Mesenchymal stem cell (in vitro differentiated cells and primary cell): ENCODE measurements around the gene NT5DC3.

Source experiments
- DNase-seq: peaks from one replicate; pipeline ENCODE4 v3.0.0-alpha.2; 2013
- H2AFZ ChIP-seq: one replicate; pipeline ENCODE4 v1.6.1; 2013; ENCODE audit warnings: low read depth, mild to moderate bottlenecking, control low read depth, inconsistent platforms, low read length, moderate library complexity
- H2AK5ac ChIP-seq: 2 replicates; pipeline ENCODE4 v1.6.1; 2013; ENCODE audit warnings: low read length, moderate library complexity, mild to moderate bottlenecking, inconsistent platforms; ENCODE audit not compliant: severe bottlenecking
- H2BK120ac ChIP-seq: one replicate; pipeline ENCODE4 v1.6.1; 2013; ENCODE audit warnings: low read depth, mild to moderate bottlenecking, inconsistent platforms, low read length, moderate library complexity
- H2BK12ac ChIP-seq, 2 experiments: one replicate each; pipeline ENCODE4 v1.6.1; 2013; ENCODE audit warnings: inconsistent platforms in 2 of 2, low read length in 2 of 2, mild to moderate bottlenecking in 2 of 2, moderate library complexity in 2 of 2, control low read depth in 1 of 2
- H2BK15ac ChIP-seq: one replicate; pipeline ENCODE4 v1.6.1; 2013; ENCODE audit warnings: mild to moderate bottlenecking, low read depth, inconsistent platforms; ENCODE audit not compliant: poor library complexity, severe bottlenecking
- H2BK5ac ChIP-seq: 2 replicates; pipeline ENCODE4 v1.6.1; 2013; ENCODE audit warnings: low read depth, mild to moderate bottlenecking, low read length, control low read depth, inconsistent platforms; ENCODE audit not compliant: poor library complexity, severe bottlenecking
- H3K14ac ChIP-seq, 2 experiments: one replicate each; pipeline ENCODE4 v1.6.1; 2013; ENCODE audit warnings: inconsistent platforms in 2 of 2, low read length in 2 of 2, control low read depth in 1 of 2, mild to moderate bottlenecking in 1 of 2, moderate library complexity in 1 of 2
- H3K18ac ChIP-seq, 2 experiments: one replicate each; pipeline ENCODE4 v1.6.1; 2013; ENCODE audit warnings: inconsistent platforms in 2 of 2, low read length in 2 of 2, control low read depth in 1 of 2, low read depth in 1 of 2, mild to moderate bottlenecking in 1 of 2
- H3K23ac ChIP-seq, 2 experiments: one replicate each; pipeline ENCODE4 v1.6.1; 2013; ENCODE audit warnings: inconsistent platforms in 2 of 2, low read length in 2 of 2, mild to moderate bottlenecking in 2 of 2, moderate library complexity in 2 of 2, control low read depth in 1 of 2
- H3K27ac ChIP-seq: 2 replicates; pipeline ENCODE4 v1.5.1; 2013; ENCODE audit warnings: mild to moderate bottlenecking, moderate library complexity, low read length, control low read depth, inconsistent platforms; ENCODE audit not compliant: poor library complexity, severe bottlenecking
- H3K27me3 ChIP-seq, 2 experiments: 2 replicates each; pipeline versions ENCODE4 v1.6.1 to v1.7.0; 2013; ENCODE audit warnings: low read length in 2 of 2, mild to moderate bottlenecking in 2 of 2, moderate library complexity in 2 of 2, control low read depth in 1 of 2, inconsistent platforms in 1 of 2; ENCODE audit not compliant: control insufficient read depth in 1 of 2, insufficient read depth in 1 of 2
- H3K36me3 ChIP-seq, 2 experiments: 2 replicates each; pipeline versions ENCODE4 v1.6.1 to v1.7.0; 2013; ENCODE audit warnings: low read length in 2 of 2, control low read depth in 1 of 2, inconsistent platforms in 1 of 2, low read depth in 1 of 2, mild to moderate bottlenecking in 1 of 2; ENCODE audit not compliant: insufficient read depth in 2 of 2, control insufficient read depth in 1 of 2
- H3K4ac ChIP-seq, 2 experiments: one replicate each; pipeline ENCODE4 v1.6.1; 2013; ENCODE audit warnings: inconsistent platforms in 2 of 2, low read length in 2 of 2, mild to moderate bottlenecking in 2 of 2, moderate library complexity in 2 of 2, control low read depth in 1 of 2, low read depth in 1 of 2
- H3K4me1 ChIP-seq: 2 replicates; pipeline ENCODE4 v1.6.1; 2013; ENCODE audit warnings: low read depth, low read length, control low read depth; ENCODE audit not compliant: control insufficient read depth, insufficient read depth
- H3K4me2 ChIP-seq: 2 replicates; pipeline ENCODE4 v1.6.1; 2013; ENCODE audit warnings: low read length, mild to moderate bottlenecking, inconsistent platforms; ENCODE audit not compliant: poor library complexity, severe bottlenecking
- H3K4me3 ChIP-seq, 2 experiments: 2 replicates each; pipeline versions ENCODE4 v1.5.1 to v1.7.0; 2013; ENCODE audit warnings: low read length in 2 of 2, mild to moderate bottlenecking in 2 of 2, control low read depth in 1 of 2, low read depth in 1 of 2; ENCODE audit not compliant: insufficient read depth in 1 of 2
- H3K79me1 ChIP-seq: replicated peaks from 2 replicates; pipeline ENCODE4 v1.6.1; 2013; ENCODE audit warnings: mild to moderate bottlenecking, control low read depth, low read length, inconsistent platforms; ENCODE audit not compliant: poor library complexity, severe bottlenecking
- H3K9ac ChIP-seq: 2 replicates; pipeline ENCODE4 v1.7.0; 2013; ENCODE audit warnings: mild to moderate bottlenecking, low read length, moderate library complexity
- H3K9me3 ChIP-seq: 2 replicates; pipeline ENCODE4 v1.7.0; 2013; ENCODE audit warnings: mild to moderate bottlenecking, low read length; ENCODE audit not compliant: control insufficient read depth
- H4K8ac ChIP-seq: one replicate; pipeline ENCODE4 v1.6.1; 2013; ENCODE audit warnings: inconsistent platforms, mild to moderate bottlenecking, low read length, moderate library complexity
- H4K91ac ChIP-seq: one replicate; pipeline ENCODE4 v1.6.1; 2013; ENCODE audit warnings: mild to moderate bottlenecking, low read length, inconsistent platforms
- WGBS: methylation state at CpG from one replicate; pipeline ENCODE4 v1.1.7; 2013; ENCODE audit warnings: mixed read lengths; 5-methylcytosine and 5-hydroxymethylcytosine counted together

Gene NT5DC3

DNA sequence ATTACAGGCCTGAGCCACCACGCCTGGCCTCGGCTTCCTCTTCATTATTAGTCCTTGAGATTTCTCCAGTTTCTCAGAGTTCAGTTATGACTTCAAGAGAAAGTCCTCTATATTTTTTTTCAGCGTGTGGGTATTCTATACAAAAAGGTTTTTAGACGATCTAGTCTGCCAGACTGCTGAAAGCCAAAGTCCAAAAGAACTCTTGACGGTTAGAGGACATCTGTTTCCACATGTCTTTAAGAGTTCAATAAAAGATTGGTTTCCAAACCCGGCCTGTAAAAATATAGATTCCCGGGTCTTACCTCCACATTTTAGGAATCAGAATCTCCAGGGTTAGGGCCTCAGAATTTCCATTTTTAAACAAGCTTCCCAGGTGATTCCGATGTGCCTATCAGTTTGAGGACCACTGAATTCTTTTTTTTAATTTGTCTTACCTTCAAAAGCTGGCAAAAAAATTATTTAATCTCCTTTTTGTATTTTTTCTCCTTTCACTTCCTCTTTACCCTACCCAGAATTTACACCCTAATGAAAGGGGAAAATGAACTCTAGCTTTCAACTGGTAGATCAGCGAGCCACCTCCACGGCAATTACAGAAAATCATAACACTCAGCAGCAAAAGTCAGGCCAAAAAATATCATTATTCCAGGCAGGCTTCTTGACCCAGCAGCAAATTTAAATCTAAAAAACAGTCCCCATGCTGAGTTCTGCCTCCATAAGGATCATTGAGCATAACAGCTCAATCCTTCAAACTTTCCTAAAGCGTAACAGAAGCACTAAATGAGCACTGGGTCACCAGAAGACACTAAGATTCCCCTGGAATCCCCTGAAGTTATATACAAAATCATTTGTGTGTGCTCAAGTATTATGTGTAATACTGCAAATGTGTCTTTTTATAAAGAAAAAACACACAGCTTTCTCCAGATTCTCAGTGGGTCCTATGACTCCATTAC lies 8.7 kb downstream of the NT5DC3 start:
- no peak overlapping the region for H2BK12ac ChIP-seq

DNA sequence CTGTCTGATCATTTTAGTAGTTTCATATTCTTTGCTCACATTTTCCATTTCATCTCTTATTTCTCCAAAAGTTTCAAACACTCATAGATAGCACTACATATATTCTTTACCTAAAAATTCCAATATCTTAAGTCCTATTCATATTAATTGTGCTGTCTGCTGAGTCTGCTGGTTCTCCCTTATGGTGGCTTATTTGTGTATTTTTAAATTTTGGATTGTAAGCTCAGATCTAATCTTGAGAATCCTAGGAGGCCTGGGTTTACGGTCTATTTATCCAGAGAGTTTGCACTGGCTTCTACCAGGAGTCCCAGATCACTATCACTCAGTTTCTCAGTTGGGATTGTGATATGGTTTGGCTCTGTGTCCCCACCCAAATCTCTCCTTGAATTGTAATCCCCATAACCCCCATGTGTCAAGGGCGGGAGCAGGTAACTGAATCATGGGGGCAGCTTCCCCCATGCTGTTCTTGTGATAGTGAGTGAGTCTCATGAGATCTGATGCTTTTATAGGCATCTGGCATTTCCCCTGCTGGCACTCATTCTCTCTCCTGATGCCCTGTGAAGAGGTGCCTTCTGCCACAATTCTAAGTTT lies 10.2 kb downstream of the NT5DC3 start:
- H3K4me1 ChIP-seq = peaks cover 5% of the 10 kb centered on the region
- peaks cover 26% of the 10 kb centered on the region for H3K79me1 ChIP-seq
- no CpG with 5 or more reads among the region's 2 CpGs for whole genome bisulfite sequencing
- no peak overlapping the region for H2AK5ac ChIP-seq
- no peak overlapping the region for H3K4ac ChIP-seq
- H3K9ac ChIP-seq = no peak overlapping the region
- H3K23ac ChIP-seq = no peak overlapping the region
- no peak overlapping the region for H3K4me2 ChIP-seq
- H2BK15ac ChIP-seq = no peak overlapping the region
- H3K18ac ChIP-seq = no peak overlapping the region
- no peak overlapping the region for H2BK120ac ChIP-seq
- H3K27me3 ChIP-seq = no peaks in the 10 kb centered on the region
- no peak overlapping the region for H4K91ac ChIP-seq
- no peak overlapping the region for H2BK12ac ChIP-seq
- no peaks in the 10 kb centered on the region for H3K9me3 ChIP-seq
- no peak overlapping the region for H2AFZ ChIP-seq
- H3K36me3 ChIP-seq = no peaks in the 10 kb centered on the region
- no peak overlapping the region for H3K27ac ChIP-seq
- H3K4me3 ChIP-seq = no peak overlapping the region
- no peak overlapping the region for H2BK5ac ChIP-seq
- H4K8ac ChIP-seq = no peak overlapping the region
- no peak overlapping the region for H3K14ac ChIP-seq
- no peak for DNase-seq

More for the DNA sequence above, 8.7 kb downstream of the NT5DC3 start:
- H3K23ac ChIP-seq = no peak overlapping the region
- H3K4ac ChIP-seq = no peak overlapping the region
- H2AFZ ChIP-seq = no peak overlapping the region
- peak overlapping the region; percentile 78 for H2AK5ac ChIP-seq
- no peaks in the 10 kb centered on the region for H3K27me3 ChIP-seq
- H3K14ac ChIP-seq = no peak overlapping the region
- WGBS = 98% methylated on average over 10 of the region's 11 CpGs
- no peak overlapping the region for H3K4me2 ChIP-seq
- H3K36me3 ChIP-seq = peaks cover 0 to 3% of the 10 kb centered on the region in 2 experiments
- no peak overlapping the region for H2BK15ac ChIP-seq
- H3K18ac ChIP-seq = no peak overlapping the region
- no peak overlapping the region for H3K4me3 ChIP-seq
- H4K8ac ChIP-seq = no peak overlapping the region
- peaks cover 33% of the 10 kb centered on the region for H3K79me1 ChIP-seq
- no peak overlapping the region for H3K27ac ChIP-seq
- no peaks in the 10 kb centered on the region for H3K9me3 ChIP-seq
- H3K9ac ChIP-seq = no peak overlapping the region
- no peak overlapping the region for H2BK5ac ChIP-seq
- H3K4me1 ChIP-seq = peaks cover 9% of the 10 kb centered on the region
- no peak for DNase-seq
- no peak overlapping the region for H4K91ac ChIP-seq
- no peak overlapping the region for H2BK120ac ChIP-seq

GRCh38 chr12:103830025-103830725 lies 10.9 kb downstream of the NT5DC3 start:
- Histone ChIP-seq H3K27ac (no peak overlapping the region), H4K8ac (no peak overlapping the region), H3K4me1 (peaks cover 5% of the 10 kb centered on the region), H3K23ac (no peak overlapping the region), H2AFZ (no peak overlapping the region), H3K79me1 (peaks cover 21% of the 10 kb centered on the region), H3K4me2 (no peak overlapping the region), H3K4ac (no peak overlapping the region), H2BK120ac (no peak overlapping the region), H4K91ac (no peak overlapping the region), H2AK5ac (no peak overlapping the region), H3K4me3 (no peak overlapping the region), H3K18ac (no peak overlapping the region), H2BK5ac (no peak overlapping the region), H3K14ac (no peak overlapping the region), H3K36me3 (no peaks in the 10 kb centered on the region), H3K9me3 (no peaks in the 10 kb centered on the region), H3K9ac (no peak overlapping the region), H2BK12ac (no peak overlapping the region), H2BK15ac (no peak overlapping the region), H3K27me3 (no peaks in the 10 kb centered on the region)
- no peak for DNase-seq
- 88% methylated on average over 3 of the region's 5 CpGs for WGBS

DNA sequence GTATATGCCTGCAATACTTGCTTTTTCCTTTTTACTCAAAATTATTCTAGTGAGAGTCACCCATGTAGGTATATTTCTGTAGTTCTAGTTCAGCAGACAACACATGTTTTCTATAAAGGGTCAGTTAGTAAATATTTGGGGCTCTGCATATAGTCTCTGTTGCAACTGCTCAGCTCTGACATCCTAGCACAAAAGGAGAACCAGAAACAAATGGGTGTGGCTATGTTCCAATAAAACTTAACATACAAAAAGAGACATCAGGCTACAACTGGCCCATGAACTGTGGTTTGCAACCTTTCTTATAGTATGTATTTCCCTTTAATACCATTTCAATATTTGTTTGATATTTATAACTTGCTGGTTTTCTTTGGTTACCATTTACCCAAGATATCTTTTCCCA lies 11.9 kb downstream of the NT5DC3 start:
- no peak overlapping the region for H2BK120ac ChIP-seq
- H3K9ac ChIP-seq = no peak overlapping the region
- H3K4ac ChIP-seq = no peak overlapping the region
- no peak for DNase-seq
- peaks cover 4% of the 10 kb centered on the region for H3K4me1 ChIP-seq
- no peaks in the 10 kb centered on the region for H3K9me3 ChIP-seq
- H3K36me3 ChIP-seq = no peaks in the 10 kb centered on the region
- no peak overlapping the region for H3K23ac ChIP-seq
- no peak overlapping the region for H2AK5ac ChIP-seq
- H2BK5ac ChIP-seq = no peak overlapping the region
- no peak overlapping the region for H3K18ac ChIP-seq
- no peak overlapping the region for H4K91ac ChIP-seq
- H3K79me1 ChIP-seq = peaks cover 21% of the 10 kb centered on the region
- no peak overlapping the region for H2AFZ ChIP-seq
- H2BK15ac ChIP-seq = no peak overlapping the region
- H3K4me3 ChIP-seq = no peak overlapping the region
- no peak overlapping the region for H3K14ac ChIP-seq
- no peak overlapping the region for H3K27ac ChIP-seq
- no peaks in the 10 kb centered on the region for H3K27me3 ChIP-seq
- H2BK12ac ChIP-seq = no peak overlapping the region
- H4K8ac ChIP-seq = no peak overlapping the region
- H3K4me2 ChIP-seq = no peak overlapping the region
